HG03520 (cell line): ENCODE data around the gene SLC24A4.
A peak's percentile ranks its signal among the peaks of the same experiment; 100 is the strongest.

ENCODE experiments used
- ATAC-seq: cut with Tn5 transposase; IDR thresholded peaks from one replicate; pipeline ENCODE4 v1.9.1; 2021; ENCODE audit warnings: mild to moderate bottlenecking, moderate library complexity; ENCODE audit not compliant: unreplicated experiment

The SLC24A4 gene

GRCh38 chr14:92513966-92514843 lies 191.2 kb downstream of the SLC24A4 start:
- ATAC-seq, result peak; percentile 25

DNA sequence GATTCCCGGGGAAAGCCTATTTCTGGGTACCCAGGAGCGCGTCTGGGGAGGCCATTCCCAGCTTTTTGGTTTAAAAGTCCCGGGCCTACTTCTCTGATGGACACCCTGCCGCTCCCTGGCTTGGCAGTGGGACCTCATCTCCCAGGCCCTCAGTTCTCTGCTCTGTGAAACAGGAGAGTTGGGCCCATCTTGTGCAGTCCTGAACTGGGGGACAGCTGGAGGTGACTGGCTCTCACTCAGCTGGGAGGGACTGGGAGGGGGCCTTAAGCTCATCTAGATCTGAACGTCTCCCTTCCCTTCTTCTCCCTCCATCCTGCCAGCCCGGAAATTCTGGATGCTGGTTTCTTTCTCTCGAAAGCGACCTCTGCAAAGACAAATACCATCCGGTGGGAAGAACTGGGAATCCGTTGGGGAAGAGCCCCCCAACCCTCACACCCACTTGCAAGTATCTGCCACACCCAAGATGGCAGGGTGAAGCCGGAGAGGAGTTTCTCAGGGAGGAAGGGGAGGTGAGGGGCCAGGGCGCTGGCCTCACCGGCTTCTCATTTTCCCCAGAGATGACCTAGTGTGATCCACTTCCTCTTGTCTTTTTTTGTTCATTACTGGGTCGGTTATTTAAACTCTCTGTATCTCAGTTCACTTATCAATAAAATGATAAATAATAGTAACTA lies 192.0 kb downstream of the SLC24A4 start:
- ATAC-seq, result no peak

DNA sequence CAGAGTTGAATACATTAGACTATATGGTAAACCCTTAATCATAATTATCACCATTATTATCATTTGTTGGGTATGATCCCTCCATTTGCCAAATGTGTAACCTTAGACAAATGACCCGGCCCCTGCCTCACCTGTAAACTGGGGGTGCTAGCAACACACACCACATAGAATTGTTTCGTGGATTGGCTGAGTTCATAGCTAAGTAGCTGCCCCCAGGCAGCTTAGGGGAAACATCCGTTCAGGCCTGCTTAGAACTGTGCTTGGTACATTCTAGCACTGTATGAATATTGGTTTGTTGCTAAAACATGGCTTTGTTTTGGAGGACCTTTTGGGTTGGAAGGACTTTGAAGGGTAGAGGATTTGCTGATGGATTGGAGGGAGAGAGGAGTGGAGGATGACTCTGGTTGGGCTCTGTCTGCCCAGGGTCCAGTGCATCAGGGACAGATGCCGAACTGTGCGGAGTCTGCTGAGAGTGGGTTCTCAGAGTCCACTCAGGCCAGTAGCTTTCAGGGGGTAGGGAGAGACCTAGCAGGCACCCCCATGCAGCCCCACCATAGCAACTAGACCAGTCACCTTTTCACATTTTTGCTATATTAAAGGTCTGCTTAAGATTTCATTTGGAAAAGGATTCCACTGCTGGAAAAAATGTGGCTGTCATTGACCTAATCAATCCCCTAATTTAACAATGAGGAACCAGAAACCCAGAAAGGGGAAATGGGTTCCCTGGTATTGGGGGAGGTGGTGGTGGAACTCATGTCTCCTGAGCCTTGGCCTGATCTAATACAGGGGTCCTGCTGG lies 192.8 kb downstream of the SLC24A4 start:
- no peak for ATAC-seq

GRCh38 chr14:92516344-92516965 lies 193.5 kb downstream of the SLC24A4 start:
- no peak for ATAC-seq

DNA sequence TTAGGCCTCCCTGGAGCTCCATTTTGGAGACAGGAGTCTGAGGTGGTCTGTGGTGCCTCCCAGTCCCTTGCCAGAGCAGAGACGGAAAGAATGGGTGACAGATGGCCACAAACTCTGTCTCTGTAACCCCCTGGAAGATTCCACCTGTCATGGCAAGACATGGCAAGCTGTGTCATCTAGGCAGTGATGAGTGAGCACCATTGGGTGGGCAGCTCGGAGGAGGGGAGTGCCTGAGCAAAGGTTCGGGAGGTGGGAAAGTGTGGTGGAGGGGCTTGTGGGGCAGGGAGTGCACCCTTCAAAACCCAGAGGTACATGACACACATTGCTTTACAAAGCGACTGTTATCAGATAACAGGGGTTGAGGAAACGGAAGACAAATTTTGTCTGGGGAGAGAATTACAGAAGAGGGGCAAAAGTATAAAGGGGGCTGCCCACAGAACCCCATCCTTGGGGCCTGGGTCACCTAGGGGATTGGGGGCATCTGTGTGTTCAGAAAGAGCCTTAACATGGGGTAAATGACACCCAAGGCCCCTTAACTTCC lies 194.1 kb downstream of the SLC24A4 start:
- no peak for ATAC-seq

DNA sequence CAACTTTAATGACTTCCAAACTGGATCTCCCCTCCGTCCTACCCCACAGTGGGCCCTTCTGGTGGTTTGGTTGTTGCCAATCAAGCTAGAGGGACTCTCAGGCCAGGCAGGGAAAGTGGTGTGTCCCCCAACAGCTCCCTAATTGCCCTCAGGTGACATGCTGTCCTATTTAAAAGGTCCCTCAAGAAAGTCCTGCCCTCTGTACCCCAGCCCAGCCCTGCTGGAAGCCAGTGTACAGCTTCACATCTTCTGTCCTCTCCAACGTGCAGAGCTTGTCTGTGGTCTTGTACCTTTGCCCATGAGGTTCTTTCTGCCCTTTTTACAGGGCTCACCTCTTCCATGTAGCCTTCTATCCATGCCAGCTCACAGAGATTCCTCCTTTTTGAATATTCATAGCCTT lies 194.8 kb downstream of the SLC24A4 start:
- no peak for ATAC-seq

DNA sequence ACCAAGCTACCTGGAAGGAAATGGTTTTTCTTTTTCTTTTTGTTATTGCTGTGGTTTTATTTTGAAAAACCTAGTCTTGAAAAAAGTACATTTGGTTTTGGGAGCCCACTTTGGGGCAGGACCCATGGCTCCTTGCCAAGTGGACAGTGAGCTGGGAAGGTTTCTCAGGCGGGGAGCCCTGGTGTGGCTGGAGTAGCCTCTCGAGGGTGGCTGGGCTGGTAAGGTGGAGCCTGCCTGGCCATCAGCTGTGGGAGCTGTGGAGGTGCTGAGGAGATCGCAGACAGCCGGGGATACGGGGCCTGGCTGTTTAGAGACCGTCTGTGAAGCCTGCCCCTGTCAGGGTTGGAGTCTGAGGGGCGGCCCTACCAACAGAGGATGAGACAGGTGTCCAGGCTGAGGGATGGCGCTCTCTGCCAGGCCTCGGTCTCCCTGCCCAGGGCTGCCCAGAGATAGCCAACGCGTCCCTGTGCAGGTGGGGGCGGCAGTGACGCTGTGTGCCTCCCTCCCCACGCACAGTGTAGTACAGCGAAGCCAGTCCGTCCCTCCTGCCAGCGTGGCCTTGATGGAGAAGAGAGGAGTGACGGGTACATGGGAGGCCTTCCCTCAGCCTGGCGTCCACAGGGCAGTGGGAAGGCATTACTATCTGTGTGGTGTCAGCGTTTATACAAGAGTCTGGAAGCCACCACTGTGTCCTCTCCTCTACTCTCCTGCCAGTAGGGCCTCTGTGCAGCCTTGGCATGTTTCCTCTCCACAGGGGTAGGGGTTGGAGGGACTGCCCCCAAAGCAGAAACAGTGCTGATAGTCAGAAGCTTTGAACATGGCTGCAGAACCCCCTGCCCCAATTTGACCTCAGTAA lies 196.5 kb downstream of the SLC24A4 start:
- no peak for ATAC-seq

DNA sequence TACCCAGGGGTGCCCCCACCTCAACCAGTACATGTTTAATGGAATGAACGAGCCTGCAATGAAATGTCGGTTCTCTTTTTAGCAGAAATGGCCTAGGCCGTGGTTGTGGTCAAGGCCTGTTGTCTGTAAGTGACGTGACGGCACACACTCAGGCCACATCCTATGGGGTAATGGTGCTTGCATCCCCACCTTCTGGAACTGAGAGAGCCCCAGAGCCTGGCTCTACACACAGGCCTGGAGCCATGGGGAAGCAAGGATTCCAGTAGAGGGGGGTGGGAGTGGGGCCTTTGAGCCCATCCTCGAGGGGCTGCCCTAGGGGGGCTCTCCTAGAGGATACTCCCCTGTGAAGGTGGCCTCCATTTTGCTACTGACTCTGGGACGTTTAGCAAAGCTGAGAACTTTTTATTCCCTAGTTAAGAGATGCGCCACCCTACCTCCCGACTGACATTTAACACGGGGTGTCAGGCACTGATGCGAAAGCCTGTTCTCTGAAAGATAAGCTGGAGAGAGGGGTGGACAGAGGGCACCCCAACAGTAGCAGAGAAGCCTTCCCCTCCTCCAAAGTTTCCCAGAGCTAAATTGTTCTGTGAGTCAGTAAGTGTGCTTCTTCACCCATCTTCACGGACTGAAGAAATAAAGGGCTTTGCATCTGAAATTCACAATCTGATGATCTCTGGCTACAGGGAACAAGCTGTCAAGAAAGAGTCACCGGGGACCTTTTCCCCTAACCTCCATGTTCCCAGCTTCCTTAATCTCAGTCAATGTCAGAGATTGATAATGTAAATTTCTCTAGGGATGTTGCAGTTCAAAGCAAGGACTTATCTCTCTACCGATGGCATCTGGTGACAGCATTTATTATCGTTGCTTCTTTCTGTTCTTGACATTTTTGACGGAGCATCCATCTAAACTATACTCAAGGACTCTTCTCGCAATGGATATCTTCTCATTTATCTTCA lies 197.4 kb downstream of the SLC24A4 start:
- no peak for ATAC-seq

GRCh38 chr14:92521058-92521415 lies 198.1 kb downstream of the SLC24A4 start:
- no peak for ATAC-seq

DNA sequence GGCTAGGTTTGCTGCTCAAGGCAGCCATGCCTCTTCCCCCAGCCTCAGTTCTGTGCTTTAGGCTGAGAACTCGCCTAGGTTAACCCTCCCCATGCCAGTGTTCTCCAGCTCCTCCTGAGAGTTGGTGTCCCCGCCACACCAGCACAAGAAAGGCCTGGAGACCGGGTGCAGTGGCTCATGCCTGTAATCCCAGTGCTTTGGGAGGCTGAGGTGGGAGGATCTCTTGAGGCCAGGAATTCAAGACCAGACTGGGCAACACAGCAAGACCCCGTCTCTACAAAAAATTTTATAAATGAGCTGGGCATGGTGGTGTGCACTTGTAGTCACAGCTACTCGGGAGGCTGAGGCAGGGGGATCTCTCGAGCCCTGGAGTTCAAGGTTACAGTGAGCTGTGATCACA lies 200.8 kb downstream of the SLC24A4 start:
- ATAC-seq, result no peak

GRCh38 chr14:92524602-92525185 lies 201.7 kb downstream of the SLC24A4 start:
- no peak for ATAC-seq

DNA sequence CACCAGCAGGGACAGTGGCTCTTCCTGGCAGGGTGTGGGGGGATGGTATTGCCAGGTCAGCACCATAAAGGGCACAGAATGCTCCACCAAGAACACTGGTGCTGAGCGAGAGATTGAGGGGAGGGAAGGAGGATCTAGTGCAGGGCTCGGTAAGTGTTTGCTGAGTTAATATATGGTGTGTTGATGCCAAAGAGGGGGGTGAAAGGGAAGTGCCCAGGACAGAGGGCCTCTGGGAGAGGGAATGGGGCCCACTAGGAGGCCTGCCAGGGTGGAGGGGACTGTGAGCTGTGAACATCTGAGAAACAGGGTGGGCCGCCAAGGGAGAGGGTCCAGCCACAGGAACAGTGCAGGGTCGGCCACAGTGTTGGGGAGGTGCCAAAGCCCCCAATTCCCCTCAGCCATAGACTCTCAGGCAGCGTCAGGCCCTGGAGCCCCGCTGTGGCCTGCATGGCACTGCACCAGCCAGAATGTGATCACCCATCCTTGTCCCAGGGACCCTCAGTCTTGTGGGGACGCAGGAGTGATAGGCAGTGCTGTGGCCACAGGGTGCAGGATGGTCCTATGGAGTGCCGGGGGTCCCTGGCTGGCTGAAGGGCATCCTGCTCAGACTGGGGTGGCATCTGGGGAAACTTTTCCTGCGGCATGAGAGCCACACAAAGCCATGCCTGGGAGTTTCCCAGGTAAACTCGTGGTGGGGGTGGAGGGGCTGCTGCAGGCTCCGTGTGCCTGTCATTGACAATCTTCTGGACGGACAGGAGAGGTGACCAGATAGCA lies 202.5 kb downstream of the SLC24A4 start:
- ATAC-seq, result no peak

- no peak for ATAC-seq
These were observed 204.8 kb downstream of the SLC24A4 start for GRCh38 chr14:92527721-92528120.

DNA sequence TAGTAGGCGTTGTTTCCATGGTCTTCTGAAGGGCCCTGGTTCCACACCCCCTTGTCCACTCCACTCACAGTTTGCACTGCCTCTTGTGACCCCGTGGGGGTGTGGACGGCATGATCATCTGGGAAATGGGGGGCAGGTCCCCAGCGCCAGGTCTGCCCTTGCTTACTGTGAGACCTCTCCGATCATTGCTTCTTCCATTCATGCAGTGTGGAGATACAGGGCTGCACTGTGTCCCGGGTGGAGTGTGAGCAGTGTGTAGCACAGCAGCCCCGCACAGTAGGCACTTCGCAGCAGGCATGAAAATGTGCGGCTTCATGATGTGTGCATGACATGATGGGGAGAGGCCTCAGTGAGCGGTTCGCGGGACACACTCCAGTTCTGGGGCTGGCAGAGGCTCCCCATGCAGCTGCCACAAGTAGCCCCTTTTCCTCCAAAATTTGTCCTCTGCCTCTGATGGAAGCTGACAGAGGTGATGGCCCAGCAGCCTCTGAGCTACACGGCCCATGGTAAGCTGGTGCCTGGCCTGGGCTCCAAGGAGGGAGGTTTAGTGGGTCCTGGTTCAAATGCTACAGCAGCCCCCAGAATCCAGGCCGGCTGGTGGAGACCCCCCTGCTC lies 205.6 kb downstream of the SLC24A4 start:
- ATAC-seq, result no peak

GRCh38 chr14:92529903-92530302 lies 206.9 kb downstream of the SLC24A4 start:
- ATAC-seq, result no peak

DNA sequence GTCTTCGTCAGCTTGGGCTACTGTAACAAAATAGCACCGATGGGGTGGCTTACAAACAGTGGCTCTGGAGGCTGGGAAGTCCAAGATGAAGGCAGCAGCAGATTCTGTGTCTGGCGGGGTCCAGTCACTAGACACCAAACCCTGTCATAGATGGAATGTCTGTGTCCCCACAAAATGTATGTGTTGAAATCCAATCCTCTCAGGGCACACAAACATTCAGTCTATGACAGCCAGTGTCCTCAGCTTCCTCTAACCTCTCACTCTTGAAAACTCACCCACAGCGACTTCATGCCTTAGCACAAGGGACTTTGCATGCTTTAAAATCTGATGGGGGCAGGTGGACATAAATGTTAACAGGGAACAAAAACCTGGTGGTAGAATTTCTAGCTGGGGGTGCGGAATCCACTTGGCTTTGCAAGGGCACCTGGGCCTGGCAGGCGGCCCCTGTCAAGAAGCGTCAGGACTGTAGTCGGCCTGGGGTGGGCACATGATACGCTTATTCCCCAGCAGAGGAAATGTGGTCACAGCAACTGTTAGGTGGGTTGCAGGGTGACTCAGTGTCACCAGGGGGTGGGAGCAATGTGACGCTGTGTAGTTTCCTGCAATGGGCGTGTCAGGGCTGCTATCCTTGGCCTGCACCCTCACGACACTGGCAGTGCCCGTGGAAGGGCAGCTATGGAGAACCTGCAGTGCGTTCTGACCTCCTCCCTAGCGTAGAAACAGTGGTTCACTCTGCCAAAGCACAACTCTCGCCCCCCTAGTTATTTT lies 208.3 kb downstream of the SLC24A4 start:
- no peak for ATAC-seq
